ENCODE data around the gene ARHGEF16.

ARHGEF16 gene

DNA sequence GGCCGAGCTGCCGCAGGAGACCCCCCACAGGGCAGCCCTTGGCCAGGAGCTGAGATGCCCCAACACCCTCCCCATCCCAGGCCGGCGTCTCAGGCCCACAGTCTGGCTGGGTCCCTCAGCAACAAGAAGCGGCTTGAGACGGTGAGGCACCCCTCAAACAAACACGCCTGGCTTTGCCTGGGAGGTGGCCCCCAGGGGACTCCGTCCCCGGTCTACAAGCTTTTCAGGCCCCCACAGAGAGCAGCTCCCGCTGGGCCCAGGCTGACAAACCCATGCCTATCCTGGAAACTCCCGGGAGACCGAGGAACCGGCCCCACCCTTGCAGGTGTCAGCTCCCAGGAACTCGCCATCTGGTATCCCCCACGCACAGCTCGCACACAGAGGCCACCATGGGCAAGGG, 67.0 kb downstream of the ARHGEF16 start:
- no peak for DNase-seq

DNA sequence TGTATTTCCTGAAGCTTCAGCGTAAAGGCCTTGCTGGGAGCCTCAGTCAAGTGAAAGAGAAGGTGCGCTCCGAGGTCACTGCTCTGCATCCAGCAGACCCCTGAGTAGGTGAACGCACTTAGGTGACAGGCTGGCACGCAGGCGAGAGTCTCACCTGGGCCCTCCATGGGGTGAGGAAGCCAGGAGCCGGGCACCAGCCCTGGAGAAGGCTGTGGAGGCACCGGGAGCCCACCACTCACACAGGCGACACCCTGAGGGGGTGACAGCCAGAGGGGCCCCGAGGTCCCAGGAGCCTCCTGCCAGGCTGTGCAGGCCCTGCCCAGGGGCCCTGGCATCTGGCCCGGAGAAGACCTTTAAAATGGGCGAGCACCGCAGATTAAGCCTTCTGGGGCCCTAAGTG, 67.6 kb downstream of the ARHGEF16 start:
- no peak for DNase-seq

DNA sequence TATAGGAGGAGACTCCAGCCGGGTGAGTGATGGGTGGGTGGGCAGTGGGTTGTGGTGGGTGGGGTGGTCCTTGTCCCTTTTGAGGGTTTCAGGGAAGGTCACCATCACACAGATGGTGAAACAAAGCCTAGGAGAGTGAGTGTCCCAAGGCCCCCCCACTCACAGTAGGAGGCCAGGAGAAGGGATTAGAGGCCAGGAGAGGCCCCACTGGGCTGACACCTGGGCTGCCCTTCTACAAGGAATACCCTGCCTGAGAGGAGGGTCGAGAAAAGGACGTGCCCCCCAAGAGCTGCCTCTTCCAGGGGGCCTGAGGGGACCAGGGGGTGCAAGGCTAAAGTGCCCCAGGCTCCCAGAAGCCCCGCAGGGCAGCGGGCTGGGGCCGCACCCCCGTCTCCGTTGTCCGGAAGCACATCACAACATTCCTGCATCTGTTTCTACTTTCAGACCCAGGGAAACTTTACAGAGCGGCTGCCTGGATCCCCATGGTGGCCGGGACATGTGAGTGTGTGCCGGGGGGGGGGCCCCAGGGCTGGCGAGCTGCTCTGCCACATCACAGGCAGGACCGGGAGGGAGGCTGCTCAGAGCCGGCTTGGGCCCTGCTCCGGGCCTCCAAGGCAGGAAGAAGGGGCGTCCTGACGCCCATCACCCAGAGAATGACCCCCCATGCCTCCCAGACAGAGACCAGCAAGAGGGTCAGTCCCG, 68.2 kb downstream of the ARHGEF16 start:
- no peak for DNase-seq

DNA sequence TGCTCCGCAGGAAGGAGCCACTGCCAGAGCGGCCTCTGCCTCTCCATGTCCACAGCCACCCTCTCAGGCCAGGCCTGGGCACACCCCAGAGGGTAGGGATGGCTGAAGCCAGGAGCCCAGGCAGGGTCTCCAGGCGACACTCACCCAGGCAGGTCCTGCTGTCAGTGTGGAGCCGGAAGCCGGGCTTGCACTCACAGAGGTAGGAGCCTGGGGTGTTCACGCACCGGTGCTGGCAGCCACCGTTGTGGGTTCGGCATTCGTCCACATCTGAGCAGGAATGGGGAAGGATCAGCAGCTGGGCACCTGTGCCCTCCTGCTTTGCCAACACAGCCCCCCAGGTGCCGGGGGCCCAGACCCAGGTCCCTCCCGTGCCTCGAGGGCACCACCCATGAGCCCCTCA, 69.5 kb downstream of the ARHGEF16 start:
- no peak for DNase-seq

DNA sequence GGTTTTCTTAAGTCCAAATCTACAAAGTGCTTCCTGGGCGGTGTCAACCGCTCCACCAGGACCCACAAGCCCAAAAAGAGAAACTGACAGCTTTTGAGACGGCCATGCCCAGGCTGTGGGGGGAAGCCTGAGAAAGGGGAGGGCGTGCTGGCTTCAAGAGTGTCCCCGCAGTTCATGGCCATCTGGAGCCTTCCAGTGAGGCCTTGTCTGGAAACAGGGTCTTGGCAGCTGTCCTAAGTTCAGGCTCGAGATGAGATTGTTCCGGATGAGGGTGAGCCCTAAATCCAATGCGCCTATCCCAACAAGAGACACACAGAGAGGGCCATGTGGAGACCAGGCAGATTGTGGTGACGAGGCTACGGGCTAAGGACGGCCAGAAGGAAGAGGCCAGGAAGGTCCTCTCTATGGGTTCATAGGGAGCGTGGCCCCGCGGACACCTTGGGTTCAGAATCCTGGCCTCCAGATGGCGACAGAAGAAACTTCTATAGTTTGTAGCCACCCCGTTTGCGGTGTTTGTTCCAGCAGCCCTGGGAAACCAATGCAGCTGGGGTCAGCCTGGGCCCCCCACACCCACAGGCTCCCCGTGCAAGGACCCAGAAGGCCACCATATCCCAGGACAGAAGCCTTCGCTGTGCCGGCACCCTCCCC, 70.2 kb downstream of the ARHGEF16 start:
- no peak for DNase-seq

DNA sequence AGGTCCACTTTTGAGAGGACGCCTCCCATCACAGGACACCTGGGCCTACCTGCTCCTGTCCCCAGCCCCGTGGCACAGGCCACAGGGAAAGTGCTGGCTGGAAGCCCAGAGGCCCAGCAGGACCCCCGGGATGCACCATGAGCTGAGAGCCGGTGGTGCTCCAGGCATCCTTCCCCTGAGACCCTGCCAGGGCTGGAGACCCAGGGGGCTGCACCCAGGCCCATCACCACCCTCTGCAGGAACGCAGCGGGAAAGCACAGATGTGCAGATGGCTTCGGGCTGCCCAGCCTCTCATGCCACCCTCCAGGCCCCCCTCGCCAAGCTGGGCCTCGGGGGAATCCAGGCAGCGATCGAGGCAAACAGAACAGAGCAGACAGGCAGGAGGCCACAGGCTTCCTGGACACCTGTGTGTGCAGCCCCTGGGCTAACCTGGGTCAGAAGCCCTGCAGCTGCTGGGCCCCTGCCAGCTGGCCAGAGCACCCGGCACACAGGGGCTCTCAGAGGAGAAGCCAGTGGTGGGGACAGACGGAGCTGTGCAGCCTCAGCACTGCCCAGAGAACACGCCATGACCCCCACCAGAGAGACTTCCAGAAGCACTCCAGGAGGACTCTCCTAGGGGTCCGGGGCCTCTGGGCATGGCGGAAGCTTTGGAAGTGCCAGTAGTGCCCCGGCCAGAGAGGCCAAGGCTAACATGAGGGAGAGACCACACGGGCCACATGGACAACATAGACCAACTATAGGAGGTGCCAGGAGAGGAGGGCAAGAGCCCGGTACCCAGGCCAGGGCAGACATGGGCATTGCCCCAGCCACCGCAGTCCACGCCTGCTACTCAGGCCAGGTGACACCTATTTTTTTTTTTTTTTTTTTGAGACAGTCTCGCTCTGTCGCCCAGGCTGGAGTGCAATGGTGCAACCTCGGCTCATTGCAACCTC, 71.4 kb downstream of the ARHGEF16 start:
- DNase-seq, result no peak

DNA sequence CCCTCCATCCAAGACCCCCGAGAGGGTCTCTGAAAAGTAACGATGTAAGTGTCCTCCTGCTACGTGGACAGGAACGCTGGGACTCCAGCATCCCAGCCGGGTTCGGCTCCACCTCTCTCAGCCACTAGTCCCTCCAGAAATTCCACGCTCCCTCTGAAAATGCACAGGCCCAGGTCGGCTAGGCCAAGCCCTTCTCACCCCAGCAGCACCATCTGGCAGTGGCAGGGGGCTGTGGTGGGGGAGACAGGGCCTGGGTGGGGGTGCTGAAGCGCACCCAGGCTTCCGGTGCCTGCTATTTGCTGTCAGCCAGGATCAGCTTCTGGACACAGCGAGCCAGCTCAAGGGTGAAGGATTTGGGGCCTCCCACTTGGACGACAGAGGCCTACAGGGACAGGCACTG, 73.3 kb downstream of the ARHGEF16 start:
- DNase-seq, result no peak

DNA sequence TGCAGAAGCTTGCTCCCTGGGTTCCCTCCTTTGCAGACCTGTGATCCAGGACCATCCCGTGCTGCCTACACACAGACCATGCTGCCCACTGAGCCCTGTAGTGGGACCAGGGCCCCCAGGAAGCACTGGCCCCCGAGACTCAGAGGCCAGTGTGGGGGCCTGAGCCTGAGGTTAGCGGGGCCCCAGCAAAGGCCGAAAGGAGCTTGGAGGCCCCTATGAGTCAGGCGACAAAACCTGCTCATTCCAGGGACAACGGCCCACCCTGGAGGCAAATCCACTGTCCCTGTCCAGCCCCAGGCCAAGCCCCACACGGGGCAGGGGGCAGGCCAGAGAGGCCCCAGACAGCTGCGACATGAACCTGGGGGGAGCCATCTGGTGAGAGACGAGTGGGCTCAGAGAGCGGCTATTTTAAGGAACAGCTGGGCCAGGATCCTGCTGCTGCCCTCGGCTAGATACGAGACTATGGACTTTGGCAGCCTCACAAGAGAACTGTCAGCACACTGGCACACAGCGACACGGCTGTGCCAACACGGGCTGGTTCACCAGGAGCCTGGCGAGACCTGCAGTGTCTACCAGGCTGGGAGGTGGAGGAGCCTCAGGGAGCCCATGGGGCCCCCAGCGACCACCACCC, 74.7 kb downstream of the ARHGEF16 start:
- no peak for DNase-seq

DNA sequence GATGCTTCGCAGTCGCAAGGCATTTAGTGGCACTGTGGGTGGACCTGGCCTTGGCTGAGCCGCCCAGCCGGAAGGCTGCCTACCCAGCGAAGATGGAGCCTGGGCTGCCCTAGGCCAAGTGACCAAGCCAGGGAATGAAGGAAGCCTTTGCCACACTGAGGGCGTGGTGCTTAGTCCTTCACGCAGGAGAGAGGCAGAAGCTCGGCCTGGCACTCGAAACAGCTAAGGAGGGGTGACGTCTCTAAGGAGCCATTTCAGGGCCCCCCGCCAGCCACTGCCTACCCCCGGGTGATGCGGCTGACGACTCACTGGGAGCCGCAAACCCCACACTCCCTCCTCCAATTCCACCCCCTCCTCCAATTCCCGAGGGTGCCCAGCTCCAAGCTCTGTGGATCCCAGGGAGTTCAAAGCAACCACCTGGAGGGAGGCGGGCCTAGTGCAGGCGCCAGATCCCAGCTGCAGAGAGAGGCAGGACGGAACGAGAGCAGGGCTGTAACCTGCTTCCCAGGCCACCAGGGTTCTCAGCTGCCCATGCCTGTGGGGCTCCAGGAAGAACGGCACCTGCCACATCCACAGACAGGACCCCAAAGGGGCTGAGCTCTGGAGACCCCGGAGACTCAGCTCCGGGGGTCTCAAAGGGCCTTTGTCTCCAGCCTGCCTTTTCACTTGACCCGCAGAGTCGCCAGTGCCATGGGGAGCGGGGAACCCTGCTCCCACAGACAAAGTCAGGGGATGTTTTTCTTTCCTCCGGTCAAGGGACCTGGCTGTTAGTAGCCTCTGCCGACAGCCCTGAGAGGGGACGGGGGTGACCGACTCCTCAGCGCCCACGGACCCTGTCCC, 75.8 kb downstream of the ARHGEF16 start:
- DNase-seq, result no peak
